Erythroblast (primary cell): Measurements from ENCODE around the gene NME1.

ENCODE experiments used
- GATA1 ChIP-seq: IDR thresholded peaks from 2 replicates; pipeline ENCODE4 v1.6.1; 2011; ENCODE audit warnings: low read depth, mild to moderate bottlenecking, control low read depth, low read length, moderate library complexity
- POLR2A ChIP-seq: IDR thresholded peaks from 2 replicates; pipeline ENCODE4 v1.6.1; 2011; ENCODE audit warnings: mild to moderate bottlenecking, low read length

- TF ChIP-seq POLR2A (no peak), GATA1 (no peak)
These were observed 571 bp upstream of the NME1 start for GRCh38 chr17:51152766-51153209.
